ENCODE data around the gene HLCS. TPM values are rescaled to one million over a fixed set of nuclear protein-coding genes. Genes with fewer than 3 reads are reported as not detected.

Gene HLCS
- total RNA-seq, 1 experiment from 2014 or later, result 18.9 TPM

DNA sequence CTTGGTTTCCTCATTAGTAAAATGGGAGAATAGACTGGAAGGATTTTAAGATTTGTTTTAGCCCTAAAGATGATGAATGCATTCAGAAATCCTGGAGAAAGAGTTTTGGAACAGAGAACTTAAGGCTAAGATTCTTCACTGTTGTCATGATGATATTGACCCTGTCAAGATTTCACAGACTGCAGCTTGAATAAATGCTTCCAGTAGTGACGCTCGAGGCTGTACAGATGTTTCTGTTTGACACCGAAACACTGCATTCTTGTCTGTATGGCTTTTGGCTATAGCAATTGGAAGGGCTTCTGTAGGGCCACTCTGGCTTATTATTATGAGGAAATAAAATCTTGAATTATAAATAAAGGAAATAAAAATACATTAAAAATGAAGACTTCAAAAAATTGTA lies 241.8 kb downstream of the HLCS start:
- in situ Hi-C loops (cut with HindIII; ENCODE audit: low sequenced_read_pairs), result loop anchor here (10.0 kb wide), 1 partner anchor 220 kb away; no protein-coding TSS in a partner anchor
- DNase-seq (ENCODE audit: low spot score), result no peak

DNA sequence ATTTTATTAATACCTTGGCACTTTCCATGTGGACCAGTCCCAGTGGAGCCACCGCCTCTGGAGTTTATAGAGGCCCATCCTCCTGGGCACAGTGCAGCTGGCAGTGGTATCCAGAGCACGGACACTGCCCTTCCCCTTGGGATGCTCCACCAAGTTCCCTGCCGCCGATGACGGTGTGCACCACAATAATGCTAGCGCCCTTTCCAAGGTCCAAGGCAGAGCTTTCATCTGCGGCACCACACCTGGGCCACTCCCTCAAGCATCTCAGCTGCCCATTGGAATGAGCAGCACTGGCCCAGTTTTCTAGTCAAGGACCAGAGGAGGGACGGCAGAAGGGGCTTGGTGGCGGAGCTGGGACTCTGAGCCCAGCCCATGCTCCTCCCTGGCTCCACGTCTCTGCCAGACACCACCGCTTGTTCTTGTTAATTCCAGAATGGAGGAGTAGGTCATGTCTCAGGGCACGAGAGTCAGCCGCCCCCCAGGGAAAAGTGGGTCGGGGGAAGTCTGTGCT lies 243.0 kb downstream of the HLCS start:
- no peak for DNase-seq (ENCODE audit: low spot score)
- in situ Hi-C loops (cut with HindIII; ENCODE audit: low sequenced_read_pairs), result loop anchor here (10.0 kb wide), 1 partner anchor 221 kb away; no protein-coding TSS in a partner anchor

- no peak for DNase-seq (ENCODE audit: low spot score)
- in situ Hi-C loops (cut with HindIII; ENCODE audit: low sequenced_read_pairs), result loop anchor here (10.0 kb wide), 1 partner anchor 222 kb away; no protein-coding TSS in a partner anchor
Observed at GRCh38 chr21:36722370-36723368, 243.8 kb downstream of the HLCS start.

GRCh38 chr21:36721817-36722216 lies 244.7 kb downstream of the HLCS start:
- no peak for DNase-seq (ENCODE audit: low spot score)
- in situ Hi-C loops (cut with HindIII; ENCODE audit: low sequenced_read_pairs), result loop anchor here (10.0 kb wide), 1 partner anchor 223 kb away; no protein-coding TSS in a partner anchor

DNA sequence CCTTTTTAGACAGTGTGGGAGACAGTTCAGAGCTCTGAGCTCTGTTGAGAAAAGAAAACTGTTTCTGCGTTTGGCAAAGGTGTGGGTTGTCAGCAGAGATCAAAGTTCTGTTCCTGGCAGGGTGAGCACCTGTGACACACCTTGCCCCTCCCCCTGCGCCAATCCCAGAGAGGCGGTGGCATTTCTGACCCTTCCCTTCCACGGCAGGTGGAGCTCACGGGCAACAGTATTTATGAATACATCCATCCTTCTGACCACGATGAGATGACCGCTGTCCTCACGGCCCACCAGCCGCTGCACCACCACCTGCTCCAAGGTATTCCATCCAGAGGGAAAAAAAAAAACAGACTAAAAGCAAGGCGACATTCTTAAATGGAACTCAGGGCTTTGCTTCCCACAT lies 246.9 kb downstream of the HLCS start:
- in situ Hi-C loops (cut with HindIII; ENCODE audit: low sequenced_read_pairs), result loop anchor here (10.0 kb wide), 1 partner anchor 225 kb away; no protein-coding TSS in a partner anchor
- DNase-seq (ENCODE audit: low spot score), result no peak

DNA sequence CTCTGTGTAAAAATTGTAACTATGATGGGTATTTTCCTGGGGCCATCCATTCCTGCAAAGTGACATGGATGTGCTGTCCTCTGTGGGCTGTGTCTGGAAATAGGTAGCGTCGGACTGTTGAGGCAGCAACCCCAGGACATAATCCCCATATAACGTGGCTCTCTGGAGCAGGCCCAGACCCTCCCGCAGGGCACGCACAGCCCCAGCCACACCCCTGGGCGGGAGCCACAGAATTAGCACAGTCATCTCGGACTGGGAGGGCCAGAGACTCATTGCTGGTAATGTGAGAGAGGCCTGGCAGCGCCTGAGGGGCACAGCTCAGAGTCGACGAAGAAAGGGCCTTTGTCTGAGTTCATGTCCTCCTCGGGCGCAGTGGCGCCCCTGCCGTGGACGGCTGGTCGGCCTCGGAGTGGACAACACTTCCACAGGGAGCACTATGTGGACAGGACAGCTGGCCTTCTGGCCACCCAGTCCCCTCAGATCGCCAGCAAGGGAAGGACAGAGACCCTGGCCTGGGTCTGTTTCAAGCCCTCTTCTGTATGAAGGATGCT lies 247.4 kb downstream of the HLCS start:
- no peak for DNase-seq (ENCODE audit: low spot score)

GRCh38 chr21:36717976-36718375 lies 248.5 kb downstream of the HLCS start:
- in situ Hi-C loops (cut with HindIII; ENCODE audit: low sequenced_read_pairs), result no loop called here
- DNase-seq (ENCODE audit: low spot score), result no peak

More for the DNA sequence above, 247.4 kb downstream of the HLCS start:
- in situ Hi-C loops (cut with HindIII; ENCODE audit: low sequenced_read_pairs), result no loop called here

DNA sequence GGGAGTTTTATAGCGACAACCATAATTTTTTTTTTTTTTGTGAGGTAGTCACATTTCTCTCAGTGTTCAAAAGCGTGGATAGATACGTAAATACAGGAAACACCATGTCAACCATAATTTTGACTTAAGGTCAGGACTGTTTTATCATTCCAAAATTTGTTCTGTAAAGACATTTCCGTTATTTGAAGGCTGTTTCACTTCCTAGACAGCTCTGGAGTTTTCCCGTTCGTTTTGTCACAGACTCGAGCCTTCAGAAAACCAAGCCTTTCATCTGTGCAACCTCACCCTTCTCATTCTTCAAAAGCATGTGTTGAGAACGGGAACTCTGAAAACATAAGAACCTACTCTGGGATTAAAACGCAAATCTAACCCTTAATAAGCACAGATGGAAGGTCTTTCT lies 249.6 kb downstream of the HLCS start:
- in situ Hi-C loops (cut with HindIII; ENCODE audit: low sequenced_read_pairs), result no loop called here
- no peak for DNase-seq (ENCODE audit: low spot score)

- in situ Hi-C loops (cut with HindIII; ENCODE audit: low sequenced_read_pairs), result no loop called here
- no peak for DNase-seq (ENCODE audit: low spot score)
Observed at GRCh38 chr21:36716387-36716786, 250.1 kb downstream of the HLCS start.

DNA sequence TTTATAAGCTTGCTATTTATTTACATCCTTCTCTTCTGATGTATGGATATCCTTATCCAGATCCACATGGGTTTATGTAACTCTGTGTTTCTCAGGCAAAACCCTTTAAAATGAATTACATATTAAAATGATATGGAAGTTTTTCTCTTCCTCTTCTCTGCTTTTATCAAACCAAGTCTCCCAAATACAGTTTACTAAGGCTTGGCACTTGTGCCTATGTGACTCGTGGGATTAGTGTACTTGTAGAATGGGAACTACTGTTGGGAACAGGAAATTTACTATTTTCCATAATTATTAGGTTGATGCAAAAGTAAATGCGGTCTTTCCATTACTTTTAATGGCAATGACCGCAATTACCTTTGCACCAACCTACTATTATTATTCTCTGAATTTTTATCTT lies 252.7 kb downstream of the HLCS start:
- DNase-seq (ENCODE audit: low spot score), result no peak

DNA sequence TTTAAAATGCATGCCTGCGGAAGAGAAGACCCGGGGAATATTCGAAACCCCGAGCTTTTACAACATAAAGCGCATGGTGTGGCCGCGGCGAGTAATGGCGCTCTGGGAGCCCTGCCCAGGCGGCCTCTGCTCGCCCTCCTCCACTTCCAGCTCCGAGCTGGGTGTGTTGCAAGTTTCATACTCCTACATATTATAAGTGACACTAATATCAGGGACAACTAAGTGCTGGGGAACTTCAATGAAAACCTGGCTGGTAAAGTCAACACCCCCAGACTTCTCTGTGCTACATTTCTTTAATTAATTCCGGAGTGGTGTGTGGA lies 255.8 kb downstream of the HLCS start:
- in situ Hi-C loops (cut with HindIII; ENCODE audit: low sequenced_read_pairs), result no loop called here
- no peak for DNase-seq (ENCODE audit: low spot score)

More for the DNA sequence above, 252.7 kb downstream of the HLCS start:
- in situ Hi-C loops (cut with HindIII; ENCODE audit: low sequenced_read_pairs), result no loop called here

- in situ Hi-C loops (cut with HindIII; ENCODE audit: low sequenced_read_pairs), result no loop called here
- no peak for DNase-seq (ENCODE audit: low spot score)
Observed at GRCh38 chr21:36709868-36710728, 256.4 kb downstream of the HLCS start.

DNA sequence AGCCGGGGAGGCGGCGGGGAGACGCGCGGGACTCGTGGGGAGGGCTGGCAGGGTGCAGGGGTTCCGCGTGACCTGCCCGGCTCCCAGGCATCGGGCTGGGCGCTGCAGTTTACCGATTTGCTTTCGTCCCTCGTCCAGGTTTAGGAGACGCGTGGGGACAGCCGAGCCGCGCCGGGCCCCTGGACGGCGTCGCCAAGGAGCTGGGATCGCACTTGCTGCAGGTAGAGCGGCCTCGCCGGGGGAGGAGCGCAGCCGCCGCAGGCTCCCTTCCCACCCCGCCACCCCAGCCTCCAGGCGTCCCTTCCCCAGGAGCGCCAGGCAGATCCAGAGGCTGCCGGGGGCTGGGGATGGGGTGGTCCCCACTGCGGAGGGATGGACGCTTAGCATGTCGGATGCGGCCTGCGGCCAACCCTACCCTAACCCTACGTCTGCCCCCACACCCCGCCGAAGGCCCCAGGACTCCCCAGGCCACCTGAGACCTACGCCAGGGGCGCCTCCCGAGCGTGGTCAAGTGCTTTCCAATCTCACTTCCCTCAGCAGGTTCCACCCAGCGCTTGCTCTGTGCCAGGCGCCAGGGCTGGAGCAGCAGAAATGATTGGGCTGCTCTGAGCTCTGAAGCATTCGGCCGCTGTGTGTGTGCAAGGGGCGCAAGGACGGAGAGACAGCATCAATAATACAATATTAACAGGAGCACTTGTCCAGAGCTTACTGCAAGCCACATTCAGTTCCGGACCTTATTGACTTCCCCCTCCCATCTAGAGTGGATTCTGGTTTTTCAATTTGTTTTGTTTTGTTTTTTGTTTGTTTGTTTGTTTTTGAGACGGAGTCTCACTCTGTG lies 257.2 kb downstream of the HLCS start:
- in situ Hi-C loops (cut with HindIII; ENCODE audit: low sequenced_read_pairs), result no loop called here
- DNase-seq (ENCODE audit: low spot score), result no peak

DNA sequence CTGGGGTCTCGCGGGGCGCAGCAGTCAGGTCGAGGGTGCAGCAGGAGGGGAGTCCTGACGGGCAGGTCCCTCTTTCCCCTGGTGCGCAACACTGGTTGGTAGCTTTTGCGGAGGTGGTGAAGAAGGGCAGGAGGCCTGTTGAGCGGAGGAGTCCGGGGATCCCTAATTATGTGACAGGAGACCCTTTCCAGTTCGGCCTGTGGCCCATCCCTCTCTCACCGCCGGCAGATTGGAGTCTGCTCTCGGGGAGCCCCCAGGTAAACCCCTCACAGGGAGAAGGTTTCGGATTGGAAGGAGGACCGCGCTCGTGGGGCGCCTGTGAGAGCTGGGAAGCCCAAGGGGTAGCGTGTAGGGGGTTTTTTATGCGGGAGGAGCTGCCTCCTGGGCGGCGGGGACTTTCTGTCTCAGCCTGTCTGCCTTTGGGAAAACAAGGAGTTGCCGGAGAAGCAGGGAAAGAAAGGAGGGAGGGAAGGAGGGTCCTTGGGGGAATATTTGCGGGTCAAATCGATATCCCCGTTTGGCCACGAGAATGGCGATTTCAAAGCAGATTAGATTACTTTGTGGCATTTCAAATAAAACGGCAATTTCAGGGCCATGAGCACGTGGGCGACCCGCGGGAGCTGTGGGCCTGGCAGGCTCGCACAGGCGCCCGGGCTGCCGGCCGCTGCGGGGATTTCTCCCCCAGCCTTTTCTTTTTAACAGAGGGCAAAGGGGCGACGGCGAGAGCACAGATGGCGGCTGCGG lies 258.0 kb downstream of the HLCS start:
- in situ Hi-C loops (cut with HindIII; ENCODE audit: low sequenced_read_pairs), result no loop called here
- DNase-seq (ENCODE audit: low spot score), result no peak

DNA sequence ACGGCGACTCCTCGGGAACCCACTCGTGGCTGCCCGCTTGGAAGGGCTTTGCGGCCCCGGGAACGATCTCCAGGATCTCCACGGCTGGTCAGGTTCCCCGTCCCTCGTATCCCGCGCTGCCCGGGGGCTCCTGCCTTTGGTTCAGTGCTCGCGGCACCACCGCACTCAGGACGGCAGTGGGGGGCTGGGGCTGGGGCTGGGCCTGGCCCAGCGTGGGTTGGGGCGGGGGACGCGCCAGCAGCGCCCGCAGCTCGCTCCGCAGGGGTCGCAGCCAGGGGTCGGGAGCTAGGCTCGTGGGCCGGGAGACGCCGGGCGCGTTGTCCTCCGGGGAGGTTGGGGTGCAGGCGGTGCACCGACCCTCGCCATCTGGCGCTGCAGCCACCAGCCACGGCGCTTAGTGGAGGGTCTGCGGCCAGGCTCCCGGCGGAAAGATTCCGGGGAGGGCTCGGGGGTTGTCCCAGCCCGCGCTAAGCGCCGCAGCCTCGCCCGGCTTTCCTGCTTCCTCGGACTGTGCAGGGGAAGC lies 258.6 kb downstream of the HLCS start:
- no peak for DNase-seq (ENCODE audit: low spot score)
- in situ Hi-C loops (cut with HindIII; ENCODE audit: low sequenced_read_pairs), result no loop called here

- DNase-seq (ENCODE audit: low spot score), result no peak
- in situ Hi-C loops (cut with HindIII; ENCODE audit: low sequenced_read_pairs), result no loop called here
Observed at GRCh38 chr21:36706951-36707762, 259.3 kb downstream of the HLCS start.

- DNase-seq (ENCODE audit: low spot score), result no peak
- in situ Hi-C loops (cut with HindIII; ENCODE audit: low sequenced_read_pairs), result no loop called here
Observed at GRCh38 chr21:36706482-36706852, 260.0 kb downstream of the HLCS start.

Measured in G401 (cell line).